IPS DF 4.7 (cell line): Measurements from ENCODE around the gene REX1BD.

Source experiments
- DNase-seq: peaks from one replicate; pipeline ENCODE4 v3.0.0-alpha.2; 2013; ENCODE audit warnings: low spot score; ENCODE audit errors: extremely low read depth

REX1BD gene

DNA sequence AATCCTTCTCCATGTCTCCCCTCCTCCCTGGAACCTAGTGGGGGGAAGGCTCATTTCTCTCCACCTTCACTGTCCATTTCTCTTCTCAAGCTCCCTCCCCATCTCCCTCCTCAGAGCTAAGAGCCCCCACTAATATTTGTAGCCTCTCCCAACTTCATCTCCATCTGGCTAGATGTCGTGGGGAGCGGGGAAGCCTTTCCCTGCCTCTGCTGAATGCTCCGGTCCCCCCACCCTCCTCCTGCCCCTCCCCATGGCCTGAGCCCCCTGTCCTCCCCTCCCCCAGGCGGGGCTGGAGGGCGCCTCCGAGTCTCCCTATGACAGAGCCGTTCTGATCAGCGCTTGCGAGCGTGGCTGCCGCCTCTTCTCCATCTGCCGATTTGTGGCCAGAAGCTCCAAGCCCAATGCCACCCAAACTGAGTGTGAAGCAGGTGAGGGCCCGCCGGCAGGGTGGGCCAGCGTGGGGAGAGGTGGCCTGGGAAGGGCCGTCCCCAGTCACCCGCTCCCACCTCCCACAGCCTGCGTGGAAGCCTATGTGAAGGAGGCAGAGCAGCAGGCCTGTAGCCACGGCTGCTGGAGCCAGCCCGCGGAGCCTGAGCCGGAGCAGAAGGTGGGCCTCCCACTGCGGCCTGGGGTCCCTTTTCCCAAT lies 25.1 kb downstream of the REX1BD start:
- no peak for DNase-seq

DNA sequence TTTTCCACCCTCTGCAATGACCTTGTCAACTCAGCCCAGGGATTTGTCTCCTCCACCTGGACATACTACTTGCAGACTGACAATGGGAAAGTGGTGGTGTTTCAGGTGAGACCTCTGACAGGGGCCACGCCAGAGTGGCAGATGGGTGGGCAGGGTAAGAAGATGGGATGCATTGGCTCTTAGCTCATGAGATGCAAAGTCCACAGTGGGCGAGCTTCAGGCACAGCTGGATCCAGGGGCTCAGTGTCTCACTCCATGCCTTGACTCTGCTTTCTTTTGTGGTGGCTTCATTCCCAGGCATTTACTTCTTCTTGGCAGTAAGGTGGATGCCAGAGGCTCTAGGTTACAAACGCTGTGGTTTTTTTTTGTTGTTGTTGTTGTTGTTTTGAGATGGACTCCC lies 27.4 kb downstream of the REX1BD start:
- DNase-seq, result no peak

DNA sequence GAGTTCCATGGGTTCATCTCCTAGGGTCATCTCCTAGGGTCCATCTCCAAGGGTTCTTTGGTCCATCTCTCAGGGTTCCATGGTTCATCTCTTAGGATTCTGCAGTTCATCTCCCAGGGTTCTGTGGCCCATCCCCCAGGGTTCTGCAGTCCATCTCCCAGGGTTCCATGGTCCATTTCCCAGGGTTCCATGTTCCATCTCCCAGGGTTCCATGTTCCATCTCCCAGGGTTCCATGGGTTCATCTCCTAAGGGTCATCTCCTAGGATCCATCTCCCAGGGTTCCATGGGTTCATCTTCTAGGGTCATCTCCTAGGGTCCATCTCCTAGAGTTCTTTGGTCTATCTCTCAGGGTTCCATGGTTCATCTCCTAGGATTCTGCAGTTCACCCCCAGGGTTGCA lies 29.0 kb downstream of the REX1BD start:
- no peak for DNase-seq

DNA sequence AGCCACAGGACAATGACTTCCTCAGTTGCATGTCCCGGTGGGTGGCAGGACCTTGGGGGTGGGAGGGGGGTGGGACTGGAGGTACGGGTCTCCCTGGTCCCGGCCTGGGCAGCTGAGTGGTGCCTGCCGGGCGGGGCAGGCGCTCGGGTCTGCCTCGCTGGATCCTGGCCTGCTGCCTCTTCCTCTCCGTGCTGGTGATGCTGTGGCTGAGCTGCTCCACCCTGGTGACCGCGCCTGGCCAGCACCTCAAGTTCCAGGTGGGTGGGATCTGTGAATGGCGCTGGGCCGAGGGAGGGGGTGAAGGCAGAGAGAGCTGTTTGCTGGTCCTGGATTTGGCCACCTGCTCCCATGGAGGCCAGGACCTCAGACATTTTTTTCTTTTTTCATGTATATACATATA lies 29.6 kb downstream of the REX1BD start:
- no peak for DNase-seq

DNA sequence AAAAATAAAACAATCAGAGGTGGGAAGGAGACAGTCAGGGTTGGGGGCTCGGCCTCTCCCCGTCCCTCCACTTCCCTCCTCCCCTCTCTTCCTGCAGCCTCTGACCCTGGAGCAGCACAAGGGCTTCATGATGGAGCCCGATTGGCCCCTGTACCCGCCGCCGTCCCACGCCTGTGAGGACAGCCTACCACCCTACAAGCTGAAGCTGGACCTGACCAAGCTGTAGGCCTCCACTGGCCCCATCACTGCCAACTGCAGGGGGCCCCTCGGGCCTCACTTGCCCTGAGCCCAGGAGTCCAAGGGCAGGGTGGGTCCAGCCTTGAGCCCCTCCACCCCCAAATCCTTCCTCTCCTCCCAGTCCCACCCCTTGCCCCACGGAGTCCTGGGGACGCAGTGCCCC lies 31.7 kb downstream of the REX1BD start:
- DNase-seq, result no peak

DNA sequence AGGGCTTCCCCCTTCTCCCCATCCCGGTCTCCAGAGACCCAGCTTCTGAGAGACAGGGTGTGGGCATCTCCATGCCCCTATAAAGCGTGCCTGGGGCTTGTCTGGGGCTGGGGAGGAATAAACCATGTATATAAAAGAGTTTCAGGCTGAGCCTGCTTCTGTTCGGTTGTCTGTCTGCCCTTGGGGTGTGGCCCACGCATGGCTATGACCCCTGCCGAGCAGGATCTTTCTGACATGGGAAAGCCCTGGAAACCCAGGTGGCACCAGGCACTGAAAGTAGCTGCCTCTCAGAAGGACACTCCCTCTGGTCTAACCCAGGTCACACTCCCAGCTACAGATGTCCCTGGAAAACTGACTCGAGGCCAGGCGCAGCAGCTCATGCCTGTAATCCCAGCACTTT lies 32.3 kb downstream of the REX1BD start:
- DNase-seq, result no peak

DNA sequence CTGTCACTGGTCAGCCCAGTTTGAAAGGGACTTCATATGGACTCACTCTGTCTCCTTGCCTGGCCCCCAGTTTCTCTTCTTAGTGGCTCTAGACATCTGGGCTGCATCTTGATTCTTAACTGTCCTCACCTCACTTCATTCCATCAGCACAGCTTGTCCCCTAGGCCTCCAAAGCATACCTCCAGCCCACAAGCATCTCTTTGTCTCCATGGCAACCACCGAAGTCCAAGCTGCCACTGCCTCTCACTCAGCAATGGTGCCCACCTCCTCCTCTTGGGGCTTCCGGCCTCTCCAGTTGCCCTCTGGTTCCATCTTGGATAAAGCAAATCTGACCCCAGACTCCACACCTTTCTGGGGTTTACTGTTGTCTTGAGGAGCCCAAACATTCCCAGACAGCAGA lies 38.3 kb downstream of the REX1BD start:
- no peak for DNase-seq

DNA sequence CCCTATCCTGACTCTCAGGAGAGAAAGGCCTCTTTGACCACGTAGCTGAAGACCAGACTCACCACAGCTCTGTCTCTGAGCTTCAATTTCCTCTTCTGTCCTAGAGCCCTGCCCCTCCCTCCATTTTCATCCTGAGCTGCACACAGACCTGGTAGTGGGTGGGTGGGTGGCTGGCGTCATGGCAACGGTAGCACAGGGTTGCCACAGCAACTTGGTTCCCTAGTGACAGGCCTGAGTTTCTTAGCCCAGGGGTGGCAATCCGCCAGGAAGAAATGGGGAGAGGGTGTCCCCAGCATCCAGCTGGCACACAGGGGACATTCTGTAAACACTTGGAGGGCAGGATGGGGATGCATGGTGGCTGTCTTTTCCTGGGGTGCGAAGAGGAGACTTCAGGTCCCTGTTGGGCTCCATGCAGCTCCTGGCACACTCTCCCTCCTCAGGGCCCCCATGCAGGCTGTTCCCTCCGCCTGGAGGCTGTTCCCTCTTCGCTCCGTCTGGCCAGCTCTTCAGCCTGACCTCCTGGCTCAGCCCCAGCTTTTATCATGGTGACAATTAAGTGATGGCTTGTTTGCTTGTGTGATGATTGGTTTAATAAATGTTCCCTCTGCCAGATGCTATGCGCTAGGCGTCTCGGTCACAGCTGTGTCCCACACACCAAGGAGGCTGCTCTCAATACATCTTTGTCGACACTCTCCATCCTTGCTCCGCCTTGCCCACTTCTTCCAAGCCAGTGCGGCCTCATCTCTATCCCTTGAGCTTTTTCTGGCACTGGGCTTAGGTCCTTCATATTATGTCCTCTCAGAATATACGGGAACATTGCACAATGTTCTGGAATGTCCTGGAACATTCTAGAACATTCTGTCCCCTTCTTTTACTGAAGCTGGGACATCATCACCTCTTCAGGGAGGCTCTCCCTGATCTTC lies 40.8 kb downstream of the REX1BD start:
- no peak for DNase-seq

DNA sequence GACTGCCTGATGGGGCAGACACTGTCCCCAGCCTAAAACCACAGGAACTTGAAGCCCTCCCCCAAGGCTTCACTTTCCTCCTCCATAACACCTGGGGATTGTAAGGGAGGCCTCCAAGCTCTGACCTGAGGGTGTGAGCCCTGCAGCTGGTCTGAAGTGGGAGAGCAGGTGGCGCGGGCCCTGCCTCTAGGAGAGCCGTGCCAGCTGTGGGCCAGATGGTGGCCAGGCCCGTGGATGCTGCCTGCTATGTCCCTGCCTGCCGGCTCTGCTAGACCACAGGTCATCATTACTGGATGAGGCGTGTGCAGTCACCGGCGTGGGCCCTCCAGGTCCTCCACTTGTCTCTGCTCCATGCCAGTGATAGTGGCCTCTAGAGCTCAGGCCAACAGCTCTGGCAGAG lies 44.7 kb downstream of the REX1BD start:
- DNase-seq, result no peak

DNA sequence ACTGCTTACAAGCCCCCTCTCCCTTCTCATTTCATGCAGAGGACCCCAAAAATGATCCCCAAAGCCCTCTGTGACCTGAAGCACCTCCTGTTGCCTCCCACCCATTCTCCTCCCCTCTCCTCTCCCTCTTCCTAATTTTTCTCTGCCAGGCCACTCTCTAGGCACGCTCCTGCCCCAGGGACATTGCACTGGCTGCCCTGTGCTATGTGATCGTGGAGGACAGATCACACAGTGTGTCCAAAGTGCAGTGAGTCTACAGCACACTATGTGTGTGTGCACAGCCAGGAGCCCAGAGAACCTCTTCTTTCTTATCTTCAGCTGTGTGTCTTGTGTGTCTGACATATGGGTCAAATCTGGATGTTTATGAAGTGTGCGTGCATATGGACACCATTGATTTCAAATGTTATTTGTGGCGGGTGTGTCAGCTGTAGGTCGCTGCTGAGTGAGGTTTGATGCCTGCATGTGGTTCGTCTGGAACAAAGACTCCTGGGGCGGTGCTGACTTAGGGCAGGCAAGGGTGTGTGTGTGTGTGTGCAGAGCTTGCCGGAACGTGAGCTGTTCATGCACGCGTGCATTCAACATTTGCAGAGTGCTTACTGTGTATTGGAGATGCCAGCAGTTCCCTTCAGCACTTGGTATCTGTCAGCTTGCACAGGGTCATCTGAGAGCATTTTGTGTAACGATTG lies 46.2 kb downstream of the REX1BD start:
- no peak for DNase-seq

DNA sequence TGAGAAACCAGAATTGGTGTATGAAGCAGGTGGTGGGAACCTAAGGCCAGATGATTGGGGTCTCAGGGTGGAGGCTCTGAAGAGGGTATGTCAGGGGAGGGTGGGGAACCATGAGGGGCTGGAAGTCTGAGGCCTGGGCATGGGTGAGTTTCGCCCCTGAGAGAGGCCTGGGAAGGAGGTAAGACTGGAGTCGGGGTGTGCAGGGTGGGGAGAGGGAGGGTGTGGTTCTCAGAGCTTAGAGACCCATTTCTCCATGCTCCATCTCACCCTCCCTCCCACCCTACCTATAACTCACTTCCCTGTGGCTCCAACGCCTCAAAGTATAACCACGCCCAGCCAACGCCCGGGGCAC lies 47.2 kb downstream of the REX1BD start:
- DNase-seq, result no peak

DNA sequence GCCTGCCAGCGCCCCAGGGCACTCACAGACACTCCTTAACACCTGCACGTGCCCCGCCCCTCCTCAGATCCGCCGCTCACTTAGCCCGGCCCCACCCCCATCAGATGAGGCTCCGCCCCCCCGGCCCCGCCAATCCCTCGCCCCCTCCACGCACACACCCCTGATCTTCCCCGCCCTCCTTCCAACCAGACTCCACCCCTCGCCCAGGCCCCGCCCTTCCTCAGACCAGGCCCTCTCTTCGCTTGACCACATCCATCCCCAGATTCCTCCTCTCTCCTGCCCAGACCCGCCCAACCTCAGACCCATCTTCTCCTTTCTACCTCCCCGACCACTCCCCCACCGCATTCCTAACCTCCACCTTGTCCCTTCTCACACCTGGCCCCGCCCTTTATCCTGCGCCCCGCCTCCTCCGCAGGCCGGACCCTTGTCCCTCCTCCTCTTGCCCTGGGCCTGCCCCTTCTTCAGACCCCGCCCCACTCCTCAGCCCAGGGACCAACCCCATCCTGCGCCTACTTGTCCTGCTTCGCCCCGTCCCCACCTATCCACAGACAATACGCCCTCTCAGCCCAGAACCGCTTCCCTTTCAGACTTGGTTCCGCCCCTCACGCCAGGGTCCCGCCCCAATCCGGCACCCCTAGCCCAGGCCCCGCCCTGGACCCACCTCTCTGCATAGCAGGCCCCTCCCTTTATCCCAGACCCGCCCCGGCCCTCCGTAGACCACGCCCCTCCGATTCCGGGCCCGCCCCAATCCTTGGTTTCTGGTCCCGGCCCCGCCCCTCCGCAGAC lies 47.8 kb downstream of the REX1BD start:
- DNase-seq, result peak; percentile 60

DNA sequence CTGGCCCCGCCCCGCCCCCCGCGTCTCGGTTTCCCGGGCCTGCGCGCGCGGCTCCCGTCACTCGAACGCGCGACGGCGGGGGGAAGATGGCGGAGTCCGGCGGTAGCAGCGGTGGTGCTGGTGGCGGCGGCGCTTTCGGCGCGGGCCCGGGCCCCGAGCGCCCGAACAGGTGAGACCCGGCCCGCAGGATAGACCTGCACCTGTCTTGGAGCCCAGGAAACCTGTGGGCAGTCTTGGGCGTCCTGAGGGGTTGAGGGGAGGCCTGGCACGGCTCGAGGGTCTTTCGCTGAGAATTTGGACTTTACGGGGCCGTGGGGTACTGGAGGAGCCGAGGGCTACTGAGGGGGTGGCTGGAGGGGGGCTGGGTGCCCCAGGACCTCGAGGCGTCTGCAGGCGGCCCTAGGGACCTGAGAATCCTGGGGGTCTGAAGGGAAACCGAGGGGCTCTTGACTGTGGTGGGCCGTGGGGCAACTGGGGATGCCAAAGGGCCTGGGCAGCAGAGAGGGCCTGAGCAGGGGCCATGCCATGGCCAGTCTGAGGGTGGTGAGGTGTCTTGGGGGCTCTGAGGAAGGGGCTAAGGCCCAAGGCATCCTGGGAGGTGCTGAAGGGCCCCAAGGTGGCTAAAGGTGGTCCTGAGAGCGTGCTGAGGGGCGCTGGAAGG lies 48.5 kb downstream of the REX1BD start, which contains the start of gene KLHL26:
Gene KLHL26, plus strand, starts transcription at position 60 of the 661 bp plus-strand sequence. Its CDS starts 27 bp downstream, at position 87.
- DNase-seq, result no peak

DNA sequence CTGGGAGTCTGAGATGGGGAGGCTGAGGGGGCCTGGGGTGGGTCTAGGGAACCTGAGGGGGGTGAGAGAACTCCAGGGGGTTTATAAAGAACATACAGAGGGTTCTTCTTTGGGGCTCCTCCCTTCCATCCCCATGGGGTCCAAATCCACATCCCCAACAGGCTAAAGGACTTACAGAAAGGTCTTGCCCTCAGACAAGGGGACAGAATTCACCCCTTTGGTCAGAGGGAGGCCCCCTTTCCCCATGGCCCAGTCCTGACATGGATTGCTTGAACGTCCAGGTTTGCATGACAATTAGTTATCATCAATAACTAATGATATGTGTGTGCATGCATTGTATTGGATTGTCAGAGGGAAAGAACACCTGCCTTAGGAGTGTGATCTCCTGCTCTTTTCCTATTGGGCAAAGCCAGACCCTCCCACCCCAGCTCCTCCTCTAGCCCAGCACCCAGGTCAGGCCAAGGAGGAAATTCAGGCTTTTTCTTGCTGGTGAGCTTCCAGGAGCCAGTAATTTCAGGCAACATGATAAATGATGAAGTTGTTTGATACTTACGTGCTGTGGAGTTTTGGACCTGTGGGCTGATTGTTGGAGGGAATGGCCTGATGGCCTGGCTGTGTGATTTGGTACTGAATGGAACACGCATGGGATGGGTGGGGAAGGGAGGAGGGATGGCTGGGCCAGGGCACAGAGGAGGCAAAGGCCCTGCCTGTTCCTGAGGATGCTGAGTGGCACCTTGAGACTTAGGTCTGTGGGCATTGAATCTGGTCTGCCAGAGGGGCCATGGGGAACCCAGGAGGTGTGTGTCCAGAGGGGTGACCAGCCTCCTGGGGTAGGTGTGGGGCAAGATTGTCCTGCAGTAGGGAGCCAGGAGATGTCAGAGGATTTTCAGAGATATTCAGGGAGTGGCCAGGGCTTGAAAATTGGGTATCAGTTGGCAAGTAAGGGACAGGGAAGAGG lies 49.4 kb downstream of the REX1BD start:
- no peak for DNase-seq

DNA sequence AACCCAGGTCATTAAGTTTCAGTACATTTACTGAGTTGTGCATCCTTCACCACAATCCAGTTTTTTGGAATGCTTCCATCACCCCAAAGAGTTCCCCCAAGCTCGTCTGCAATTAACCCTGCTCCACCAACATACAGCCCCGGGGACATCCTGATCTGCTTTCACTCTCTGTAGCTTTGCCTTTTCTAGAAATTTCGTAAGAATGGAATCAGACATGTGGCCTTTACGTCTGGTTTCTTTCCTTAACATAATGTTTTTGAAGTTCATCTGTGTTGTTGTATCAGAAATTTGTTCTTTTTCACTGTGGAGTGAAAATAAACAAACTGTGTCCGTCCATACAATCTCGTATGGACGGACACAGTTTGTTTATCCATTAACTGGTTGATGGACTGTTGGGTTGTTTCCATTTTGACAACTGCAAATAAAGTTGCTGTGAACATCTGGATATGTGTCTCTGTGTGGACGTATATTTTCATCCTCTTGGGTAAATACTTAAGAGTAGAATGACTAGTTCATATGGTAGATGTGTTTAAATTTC lies 51.2 kb downstream of the REX1BD start:
- no peak for DNase-seq
